Activated B cell treated with CpG ODN at 0.5 μM for 24 hours (primary cell): ENCODE results near the gene MNT. TPM values are rescaled to one million over a fixed set of nuclear protein-coding genes. Genes with fewer than 3 reads are reported as not detected.
A peak's percentile ranks its signal among the peaks of the same experiment; 100 is the strongest.

Source experiments
- ATAC-seq: fragments of 200-7000 bp; cut with Tn5 transposase; one replicate; pipeline ENCODE4 v1.10.0; 2021; ENCODE audit warnings: low read depth, mild to moderate bottlenecking, moderate library complexity
- CTCF ChIA-PET: fragments of 350-600 bp; sonication (Branson Sonifier 250); formaldehyde crosslinking; loops from one replicate; lab custom pipeline; 2021; ENCODE audit warnings: antibody characterized with exemption; lab: Charles Lee
- POLR2A ChIA-PET: fragments of 350-600 bp; sonication (Branson Sonifier 250); formaldehyde crosslinking; loops from one replicate; lab custom pipeline; 2021; ENCODE audit warnings: antibody characterized with exemption; lab: Charles Lee
- DNase-seq: peaks from one replicate; pipeline ENCODE4 v3.0.0; 2022
- H3K27ac Mint-ChIP-seq: one replicate; pipeline ENCODE4 v1.8.0; 2020; ENCODE audit warnings: mixed read lengths
- H3K27me3 Mint-ChIP-seq: one replicate; pipeline ENCODE4 v1.8.0; 2021; ENCODE audit warnings: mixed read lengths
- H3K36me3 Mint-ChIP-seq: one replicate; pipeline ENCODE4 v1.8.0; 2021; ENCODE audit warnings: low read depth, mixed read lengths
- H3K4me1 Mint-ChIP-seq: one replicate; pipeline ENCODE4 v1.8.0; 2021; ENCODE audit warnings: mixed read lengths
- H3K4me3 Mint-ChIP-seq: one replicate; pipeline ENCODE4 v1.8.0; 2020; ENCODE audit warnings: mild to moderate bottlenecking, mixed read lengths
- H3K9me3 Mint-ChIP-seq: one replicate; pipeline ENCODE4 v1.8.0; 2020; ENCODE audit warnings: mixed read lengths
- intact Hi-C: fragments of 100-400 bp; cut with micrococcal nuclease; formaldehyde crosslinking; loops from one replicate; pipeline ENCODE4 v1.15.1; 2024
- total RNA-seq: library from RNA; stranded (reverse); gene quantifications from 2 replicates; pipeline ENCODE4 v1.2.3, GENCODE V29; 2022
- TF ChIP-seq, protein P1 (sequence below): fragments of 200-600 bp; IDR thresholded peaks from one replicate; pipeline ENCODE4 v1.8.0; 2022; ENCODE audit warnings: antibody characterized with exemption, mild to moderate bottlenecking

Gene MNT
- total RNA-seq, 1 donor from 2014 or later: 31.3 TPM

GRCh38 chr17:2403044-2403443 is 2.2 kb upstream of the MNT start:
- H3K27ac Mint-ChIP-seq: no peak overlapping the region

DNA sequence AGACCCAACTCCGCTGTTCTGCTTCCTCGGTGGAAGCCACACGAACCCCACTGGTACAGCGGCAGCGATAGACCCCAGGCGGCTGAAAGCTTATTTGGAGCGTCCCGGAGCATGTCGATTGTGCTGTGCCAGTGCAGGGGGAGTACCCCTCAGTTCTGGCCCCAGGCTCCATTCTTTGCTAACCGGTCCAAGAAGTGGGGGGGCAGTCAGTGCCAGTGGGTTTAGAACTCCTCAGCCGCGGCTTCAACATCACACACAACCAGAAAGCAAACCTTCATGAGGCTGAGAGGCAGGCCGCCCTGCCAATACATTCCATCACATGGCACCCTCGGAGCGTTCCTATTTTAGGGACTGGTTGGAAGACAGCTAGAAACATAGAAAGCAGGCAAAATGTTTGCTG is 1.7 kb upstream of the MNT start:
- H3K4me1 Mint-ChIP-seq: peaks cover 31% of the 10 kb centered on the region
- ChIA-PET CTCF (interaction anchor here (6.7 kb wide), 1 partner anchor 20 kb away, joined by 45 read pairs; no protein-coding TSS in a partner anchor), POLR2A (interaction anchor here (0.6 to 4.0 kb wide), 6 partner anchors 10 to 308 kb away, joined by 3 to 103 read pairs (median 14); partner anchors contain the start of genes SGSM2 and TSR1)
- H3K36me3 Mint-ChIP-seq: peaks cover 18% of the 10 kb centered on the region
- DNase-seq (no peak), ATAC-seq (no peak)
- H3K4me3 Mint-ChIP-seq: peak overlapping the region; percentile 83
- peak overlapping the region; percentile 74 for H3K27ac Mint-ChIP-seq
- no peaks in the 10 kb centered on the region for H3K27me3 Mint-ChIP-seq
- TF ChIP-seq, protein P1, sequence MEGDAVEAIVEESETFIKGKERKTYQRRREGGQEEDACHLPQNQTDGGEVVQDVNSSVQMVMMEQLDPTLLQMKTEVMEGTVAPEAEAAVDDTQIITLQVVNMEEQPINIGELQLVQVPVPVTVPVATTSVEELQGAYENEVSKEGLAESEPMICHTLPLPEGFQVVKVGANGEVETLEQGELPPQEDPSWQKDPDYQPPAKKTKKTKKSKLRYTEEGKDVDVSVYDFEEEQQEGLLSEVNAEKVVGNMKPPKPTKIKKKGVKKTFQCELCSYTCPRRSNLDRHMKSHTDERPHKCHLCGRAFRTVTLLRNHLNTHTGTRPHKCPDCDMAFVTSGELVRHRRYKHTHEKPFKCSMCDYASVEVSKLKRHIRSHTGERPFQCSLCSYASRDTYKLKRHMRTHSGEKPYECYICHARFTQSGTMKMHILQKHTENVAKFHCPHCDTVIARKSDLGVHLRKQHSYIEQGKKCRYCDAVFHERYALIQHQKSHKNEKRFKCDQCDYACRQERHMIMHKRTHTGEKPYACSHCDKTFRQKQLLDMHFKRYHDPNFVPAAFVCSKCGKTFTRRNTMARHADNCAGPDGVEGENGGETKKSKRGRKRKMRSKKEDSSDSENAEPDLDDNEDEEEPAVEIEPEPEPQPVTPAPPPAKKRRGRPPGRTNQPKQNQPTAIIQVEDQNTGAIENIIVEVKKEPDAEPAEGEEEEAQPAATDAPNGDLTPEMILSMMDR: no peak
- H3K9me3 Mint-ChIP-seq: no peaks in the 10 kb centered on the region
- intact Hi-C loops: loop anchor here (5.0 kb wide), 2 partner anchors 350 to 1565 kb away; no protein-coding TSS in a partner anchor

More at GRCh38 chr17:2403044-2403443, 2.2 kb upstream of the MNT start:
- Mint-ChIP-seq H3K36me3 (peaks cover 18% of the 10 kb centered on the region), H3K9me3 (no peaks in the 10 kb centered on the region), H3K4me3 (peak overlapping the region; percentile 83), H3K27me3 (no peaks in the 10 kb centered on the region), H3K4me1 (peaks cover 26% of the 10 kb centered on the region)
- CTCF ChIA-PET: interaction anchor here (6.7 kb wide), 1 partner anchor 20 kb away, joined by 45 read pairs; no protein-coding TSS in a partner anchor
- TF ChIP-seq, protein P1: no peak
- POLR2A ChIA-PET: interaction anchor here (2.8 to 3.8 kb wide), 2 partner anchors 11 to 13 kb away, joined by 15 to 103 read pairs; no protein-coding TSS in a partner anchor
- no peak for DNase-seq
- intact Hi-C loops: loop anchor here (5.0 kb wide), 2 partner anchors 351 to 1564 kb away; no protein-coding TSS in a partner anchor
- ATAC-seq: no peak

DNA sequence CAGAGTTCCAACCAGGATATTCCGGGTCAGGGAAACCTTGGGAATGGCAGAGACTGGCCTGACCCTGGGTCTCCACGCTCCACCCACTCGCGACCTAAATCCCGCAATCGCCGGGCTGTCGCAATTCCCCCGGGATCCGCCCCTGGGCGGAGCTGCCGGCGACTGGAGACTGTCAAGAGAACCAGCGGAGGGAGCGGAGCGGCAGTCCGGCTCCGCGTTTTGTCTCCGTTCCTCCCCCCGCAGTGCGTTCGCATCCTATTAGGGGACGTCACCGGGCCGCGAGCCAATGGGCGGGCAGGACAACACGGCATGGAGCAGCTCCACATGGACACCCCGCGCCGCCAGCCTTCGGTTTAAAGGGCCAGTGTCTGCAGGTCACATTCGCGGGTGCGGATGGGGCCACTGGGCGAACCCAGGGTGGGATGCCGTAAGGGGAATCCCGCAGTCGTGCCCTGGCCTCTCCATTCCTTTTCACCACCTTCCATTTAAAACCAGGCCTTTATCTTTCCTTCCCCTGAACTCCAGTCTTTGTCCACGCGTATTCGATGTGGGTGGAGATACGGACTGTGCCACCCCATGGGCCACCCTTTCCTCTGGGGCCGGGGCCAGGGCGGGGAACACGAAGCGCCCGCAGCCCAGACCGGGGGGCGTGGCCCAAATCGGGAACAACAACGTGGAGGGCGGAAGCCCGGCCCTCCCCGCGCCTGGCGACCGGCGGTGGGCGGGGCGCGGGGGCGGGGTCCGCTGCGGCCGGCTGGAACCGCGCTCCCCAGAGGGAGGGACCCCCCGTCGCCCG is 764 bp upstream of the MNT start:
- CTCF ChIA-PET: interaction anchor here (1.0 to 6.7 kb wide), 3 partner anchors 9 to 19 kb away, joined by 6 to 45 read pairs (median 9); no protein-coding TSS in a partner anchor
- peak; percentile 58 for ATAC-seq
- intact Hi-C loops: loop anchor here (1.0 to 5.0 kb wide), 13 partner anchors 9 to 1566 kb away; partner anchors contain the start of genes DPH1, PAFAH1B1, SLC43A2 and SMG6
- Mint-ChIP-seq H3K4me3 (peak overlapping the region; percentile 94), H3K36me3 (peaks cover 14% of the 10 kb centered on the region), H3K4me1 (peaks cover 39% of the 10 kb centered on the region), H3K27me3 (no peaks in the 10 kb centered on the region), H3K9me3 (no peaks in the 10 kb centered on the region), H3K27ac (peak overlapping the region; percentile 99)
- TF ChIP-seq, protein P1: no peak
- POLR2A ChIA-PET: interaction anchor here (0.6 to 4.0 kb wide), 7 partner anchors 9 to 309 kb away, joined by 3 to 103 read pairs (median 14); partner anchors contain the start of genes SGSM2, SMG6, SRR and TSR1
- DNase-seq: peak; percentile 99

DNA sequence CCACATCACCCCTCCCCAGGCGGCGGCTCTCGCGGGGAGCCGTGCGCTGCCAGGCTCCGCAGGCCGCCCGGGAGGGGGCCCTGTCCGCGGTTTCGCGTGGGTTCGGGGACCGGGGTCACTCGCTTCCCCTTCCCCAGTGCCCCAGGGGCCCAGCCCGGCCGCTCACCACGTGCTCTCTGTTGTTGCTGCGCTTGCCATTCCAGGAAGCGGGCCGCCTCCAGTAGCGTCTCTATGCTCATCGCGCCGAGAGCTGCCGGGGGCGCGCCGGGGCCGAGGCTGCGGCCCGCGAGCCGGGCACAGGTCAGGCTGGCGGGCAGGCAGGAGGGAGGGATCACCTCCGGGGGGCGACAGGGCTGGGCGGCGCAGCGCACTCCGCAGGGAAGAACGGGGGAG is 390 bp downstream of the MNT start:
- Mint-ChIP-seq H3K4me3 (peak overlapping the region; percentile 94), H3K27ac (peak overlapping the region; percentile 95), H3K4me1 (peaks cover 51% of the 10 kb centered on the region), H3K9me3 (no peaks in the 10 kb centered on the region), H3K27me3 (no peaks in the 10 kb centered on the region), H3K36me3 (peaks cover 12% of the 10 kb centered on the region)
- ChIA-PET CTCF (interaction anchor here (6.7 kb wide), 1 partner anchor 18 kb away, joined by 45 read pairs; no protein-coding TSS in a partner anchor), POLR2A (interaction anchor here (0.5 to 4.0 kb wide), 9 partner anchors 8 to 751 kb away, joined by 3 to 103 read pairs (median 5); partner anchors contain the start of genes RILP, SGSM2, SMG6 and SRR)
- TF ChIP-seq, protein P1: no peak
- intact Hi-C loops: loop anchor here (2.0 to 5.0 kb wide), 5 partner anchors 312 to 1567 kb away; partner anchors contain the start of gene SLC43A2
- ATAC-seq (peak; percentile 1), DNase-seq (peak; percentile 59)
